Fibroblast of the conjunctiva (primary cell): ENCODE measurements around the gene MSH3.
"Not testable (repeated sequence)": the region's sequence is repeated elsewhere in the genome, so short reads cannot be mapped to it uniquely, and the experiment has no call there.

Source experiments
- DNase-seq: peaks from one replicate; pipeline ENCODE4 v3.0.0-alpha.2; 2010; ENCODE audit warnings: low read depth

MSH3 gene

DNA sequence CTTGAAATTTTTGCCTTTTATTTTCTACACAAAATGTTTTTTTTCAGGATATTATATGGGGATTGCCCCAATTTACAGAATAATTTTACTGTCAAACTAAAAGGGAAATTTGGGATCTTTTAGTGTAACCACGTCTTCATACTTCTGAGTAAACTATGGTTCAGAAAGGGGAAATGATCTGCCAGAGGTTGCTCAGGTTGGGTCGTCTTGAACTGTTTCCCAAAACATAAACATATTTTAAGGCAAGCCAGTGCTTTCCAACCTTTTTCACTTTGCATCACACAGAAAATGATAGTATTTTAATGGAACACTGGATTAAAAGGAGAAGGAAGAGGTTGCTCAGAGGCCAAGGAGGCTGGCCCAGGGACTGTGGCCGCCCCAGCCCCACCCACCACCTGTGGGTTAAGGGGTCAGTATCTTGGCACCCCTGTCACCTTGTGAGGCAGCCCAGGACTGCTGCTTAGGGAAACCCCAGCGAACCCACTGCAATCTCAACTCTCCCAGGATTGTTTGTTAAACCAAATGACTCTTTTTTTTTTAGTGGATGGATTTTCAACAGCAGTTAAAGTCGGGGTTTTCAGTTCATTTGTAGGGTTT, 143.1 kb downstream of the MSH3 start:
- DNase-seq = no peak

- DNase-seq = no peak
Measured at GRCh38 chr5:80798166-80798565, 143.7 kb downstream of the MSH3 start.

DNA sequence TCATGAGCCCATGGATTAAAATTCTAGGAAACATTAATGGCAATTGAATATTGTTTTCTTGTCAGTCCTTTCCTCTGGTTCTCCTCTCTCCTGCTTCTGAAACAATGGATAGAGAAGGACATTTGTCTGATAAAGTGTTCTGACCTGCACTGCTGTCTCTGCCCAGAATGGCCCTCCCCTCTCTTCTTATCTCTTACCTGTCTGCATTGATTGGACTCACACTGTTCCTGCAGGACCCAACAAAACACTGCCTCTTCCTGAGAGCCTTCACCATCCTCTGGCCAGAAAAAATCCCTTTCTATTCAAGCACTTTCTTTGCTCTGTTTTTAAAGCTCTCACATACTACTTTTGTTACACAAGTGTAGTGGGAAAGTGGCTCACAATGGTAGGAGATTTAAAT, 144.2 kb downstream of the MSH3 start:
- DNase-seq = no peak

GRCh38 chr5:80799041-80799440, 144.6 kb downstream of the MSH3 start:
- no peak for DNase-seq

GRCh38 chr5:80799573-80799972, 145.1 kb downstream of the MSH3 start:
- no peak for DNase-seq

GRCh38 chr5:80804332-80804731, 149.9 kb downstream of the MSH3 start:
- no peak for DNase-seq

GRCh38 chr5:80805038-80805437, 150.6 kb downstream of the MSH3 start:
- no peak for DNase-seq

DNA sequence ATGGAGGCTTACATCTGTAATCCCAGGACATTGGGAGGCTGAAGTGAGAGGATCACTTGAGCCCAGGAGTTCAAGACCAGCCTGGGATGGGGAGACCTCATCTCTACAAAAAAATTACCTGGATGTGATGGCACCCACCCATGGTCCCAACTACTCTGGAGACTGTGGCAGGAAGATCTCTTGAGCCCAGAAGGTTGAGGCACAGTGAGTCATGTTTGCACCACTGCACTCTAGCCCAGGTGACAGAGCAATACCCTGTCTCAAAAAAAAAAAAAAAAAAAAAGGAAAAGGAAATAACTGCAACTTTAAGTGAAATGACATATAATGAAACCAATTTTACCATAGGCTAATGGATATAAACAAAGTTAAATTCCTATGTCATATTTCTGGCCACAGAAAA, 152.5 kb downstream of the MSH3 start:
- no peak for DNase-seq

DNA sequence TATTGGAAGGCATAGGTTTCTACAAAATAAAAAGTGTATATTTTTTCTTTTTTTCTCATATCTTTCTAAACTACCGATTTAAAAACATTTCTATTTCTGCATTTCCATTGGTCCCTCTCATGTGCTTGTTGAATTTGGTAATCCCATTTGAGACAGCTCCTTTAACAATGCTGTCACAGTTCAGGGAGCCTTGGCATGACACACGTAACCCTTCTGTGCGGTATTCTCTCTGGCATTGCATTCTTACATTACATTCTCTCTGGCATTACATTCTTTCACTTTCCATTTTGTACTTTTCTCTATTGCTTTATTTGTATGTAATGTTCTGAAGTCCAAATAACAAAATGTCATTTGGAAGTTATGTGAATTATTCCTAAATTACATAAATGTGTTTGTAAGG, 155.0 kb downstream of the MSH3 start:
- no peak for DNase-seq

DNA sequence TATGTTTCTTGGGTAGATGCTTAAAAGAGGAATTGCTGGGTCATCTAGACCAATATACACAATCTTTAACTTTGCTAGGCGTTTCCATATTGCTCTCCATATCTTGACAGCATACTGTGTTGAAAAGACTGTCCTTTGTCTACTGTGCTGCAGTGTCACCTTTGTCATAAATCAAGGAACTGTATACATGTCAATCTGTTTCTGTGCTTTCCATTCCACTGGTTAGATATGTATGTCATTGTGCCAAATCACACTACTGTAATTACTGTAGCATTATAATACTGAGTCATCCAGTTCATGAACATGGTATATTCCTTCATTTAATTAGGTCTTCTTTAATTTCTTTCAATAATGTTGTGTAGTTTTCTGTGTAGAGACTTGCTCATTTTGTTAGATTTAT, 156.0 kb downstream of the MSH3 start:
- no peak for DNase-seq

- DNase-seq = no peak
Measured at GRCh38 chr5:80816590-80816989, 162.1 kb downstream of the MSH3 start.

DNA sequence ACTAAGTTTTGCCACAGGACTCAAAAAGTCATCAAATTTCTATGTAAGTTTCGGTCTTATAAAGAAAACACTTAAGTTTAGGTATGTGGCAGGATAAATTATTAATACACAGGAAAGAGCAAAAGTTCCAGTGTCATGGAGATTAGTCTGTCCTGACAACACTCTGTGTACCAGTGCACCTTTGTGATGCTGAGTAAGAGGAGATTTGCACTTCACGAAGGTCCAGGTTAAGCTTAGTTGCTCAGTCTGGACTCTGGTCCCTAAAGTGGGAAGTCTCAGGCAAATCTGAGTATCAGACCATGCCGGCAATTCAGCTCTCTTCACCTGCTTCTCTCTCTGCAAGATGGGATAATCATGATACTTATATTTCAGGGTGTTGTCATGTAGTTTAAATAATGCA, 166.2 kb downstream of the MSH3 start:
- DNase-seq = no peak

DNA sequence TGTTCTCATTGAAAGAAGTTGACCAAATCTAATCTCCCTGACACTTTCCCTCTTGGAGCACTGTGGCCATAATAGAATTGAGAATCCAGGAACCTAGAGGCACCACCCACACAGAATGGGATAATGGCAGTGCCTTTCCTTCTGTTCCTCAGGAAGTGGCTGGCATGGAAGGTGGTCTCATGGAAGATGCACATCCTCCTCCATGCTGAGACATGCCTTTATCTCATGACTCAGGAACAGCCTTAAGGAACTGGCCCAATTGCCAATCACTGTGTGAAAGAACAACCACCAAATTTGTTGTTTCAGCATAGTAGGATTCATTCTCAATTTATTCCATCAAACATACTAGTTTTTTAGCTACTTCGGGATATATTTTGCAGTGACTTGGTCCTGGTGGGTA, 168.2 kb downstream of the MSH3 start:
- DNase-seq = no peak

- not testable (repeated sequence) for DNase-seq
Measured at GRCh38 chr5:80824159-80824558, 169.7 kb downstream of the MSH3 start.

DNA sequence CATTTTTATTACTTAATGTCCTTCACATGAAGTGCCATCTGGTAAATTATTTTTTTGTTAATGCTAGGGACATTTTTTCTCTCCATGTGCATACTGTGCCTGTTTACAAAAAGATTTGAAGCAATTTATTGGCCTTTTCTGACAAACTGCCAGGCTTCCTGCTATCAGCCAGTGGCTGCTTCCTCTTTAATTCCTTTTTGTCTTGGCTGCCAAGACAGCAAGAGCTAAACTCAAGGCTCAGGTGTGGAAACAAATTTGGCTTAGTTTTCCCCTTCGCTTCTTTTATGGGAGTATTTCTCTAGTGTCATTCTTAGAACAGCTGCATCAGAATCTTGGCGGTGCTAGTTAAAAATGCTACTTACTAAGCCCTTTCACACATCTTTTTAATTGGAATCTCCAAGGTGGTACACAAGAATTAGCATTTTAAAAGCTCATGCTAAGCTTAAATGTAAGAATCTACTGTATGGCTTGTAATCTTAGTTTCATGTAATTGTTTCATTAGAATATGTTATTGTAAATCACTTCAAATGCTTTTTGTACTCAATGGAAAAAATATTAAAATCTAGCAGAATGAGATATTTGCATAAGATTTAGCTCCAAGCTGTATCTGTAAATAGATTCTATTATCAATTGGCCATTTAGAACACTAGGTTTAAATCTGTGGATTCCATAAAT, 171.5 kb downstream of the MSH3 start:
- DNase-seq = no peak

- no peak for DNase-seq
Measured at GRCh38 chr5:80834710-80835109, 180.3 kb downstream of the MSH3 start.

- no peak for DNase-seq
Measured at GRCh38 chr5:80835128-80835527, 180.7 kb downstream of the MSH3 start.

DNA sequence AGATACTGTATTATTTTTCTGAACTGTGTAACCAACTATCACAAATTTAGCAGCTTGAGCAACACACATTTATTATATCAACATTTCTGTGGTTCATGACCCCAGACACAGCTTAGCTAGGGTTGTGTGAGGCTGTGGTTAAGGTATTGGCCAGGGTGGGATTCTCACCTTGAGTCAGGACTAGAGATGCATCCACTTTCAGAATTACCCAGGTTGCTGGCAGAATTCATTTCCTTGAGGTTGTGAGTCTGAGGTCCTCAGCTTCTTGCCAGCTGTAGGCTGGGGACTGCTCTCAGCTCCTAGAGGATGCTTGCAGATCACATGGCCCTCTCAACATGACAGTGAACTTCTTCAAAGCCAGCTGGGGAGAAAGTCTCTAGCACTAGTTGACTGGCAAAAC, 183.2 kb downstream of the MSH3 start:
- no peak for DNase-seq

DNA sequence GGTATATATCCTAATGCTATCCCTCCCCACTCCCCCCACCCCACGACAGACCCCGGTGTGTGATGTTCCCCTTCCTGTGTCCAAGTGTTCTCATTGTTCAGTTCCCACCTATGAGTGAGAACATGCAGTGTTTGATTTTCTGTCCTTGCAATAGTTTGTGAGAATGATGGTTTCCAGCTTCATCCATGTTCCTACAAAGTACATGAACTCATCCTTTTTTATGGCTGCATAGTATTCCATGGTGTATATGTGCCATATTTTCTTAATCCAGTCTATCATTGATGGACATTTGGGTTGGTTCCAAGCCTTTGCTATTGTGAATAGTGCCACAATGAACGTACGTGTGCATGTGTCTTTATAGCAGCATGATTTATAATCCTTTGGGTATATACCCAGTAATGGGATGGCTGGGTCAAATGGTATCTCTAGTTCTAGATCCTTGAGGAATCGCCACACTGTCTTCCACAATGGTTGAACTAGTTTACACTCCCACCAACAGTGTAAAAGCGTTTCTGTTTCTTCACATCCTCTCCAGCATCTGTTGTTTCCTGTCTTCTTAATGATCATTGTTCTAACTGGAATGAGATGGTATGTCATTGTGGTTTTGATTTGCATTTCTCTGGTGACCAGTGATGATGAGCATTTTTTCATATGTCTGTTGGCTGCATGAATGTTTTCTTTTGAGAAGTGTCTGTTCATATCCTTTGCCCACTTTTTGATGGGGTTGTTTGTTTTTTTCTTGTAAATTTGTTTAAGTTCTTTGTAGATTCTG, 186.8 kb downstream of the MSH3 start:
- not testable (repeated sequence) for DNase-seq

GRCh38 chr5:80846422-80846821, 192.0 kb downstream of the MSH3 start:
- DNase-seq = not testable (repeated sequence)

GRCh38 chr5:80850168-80850567, 195.7 kb downstream of the MSH3 start:
- not testable (repeated sequence) for DNase-seq

DNA sequence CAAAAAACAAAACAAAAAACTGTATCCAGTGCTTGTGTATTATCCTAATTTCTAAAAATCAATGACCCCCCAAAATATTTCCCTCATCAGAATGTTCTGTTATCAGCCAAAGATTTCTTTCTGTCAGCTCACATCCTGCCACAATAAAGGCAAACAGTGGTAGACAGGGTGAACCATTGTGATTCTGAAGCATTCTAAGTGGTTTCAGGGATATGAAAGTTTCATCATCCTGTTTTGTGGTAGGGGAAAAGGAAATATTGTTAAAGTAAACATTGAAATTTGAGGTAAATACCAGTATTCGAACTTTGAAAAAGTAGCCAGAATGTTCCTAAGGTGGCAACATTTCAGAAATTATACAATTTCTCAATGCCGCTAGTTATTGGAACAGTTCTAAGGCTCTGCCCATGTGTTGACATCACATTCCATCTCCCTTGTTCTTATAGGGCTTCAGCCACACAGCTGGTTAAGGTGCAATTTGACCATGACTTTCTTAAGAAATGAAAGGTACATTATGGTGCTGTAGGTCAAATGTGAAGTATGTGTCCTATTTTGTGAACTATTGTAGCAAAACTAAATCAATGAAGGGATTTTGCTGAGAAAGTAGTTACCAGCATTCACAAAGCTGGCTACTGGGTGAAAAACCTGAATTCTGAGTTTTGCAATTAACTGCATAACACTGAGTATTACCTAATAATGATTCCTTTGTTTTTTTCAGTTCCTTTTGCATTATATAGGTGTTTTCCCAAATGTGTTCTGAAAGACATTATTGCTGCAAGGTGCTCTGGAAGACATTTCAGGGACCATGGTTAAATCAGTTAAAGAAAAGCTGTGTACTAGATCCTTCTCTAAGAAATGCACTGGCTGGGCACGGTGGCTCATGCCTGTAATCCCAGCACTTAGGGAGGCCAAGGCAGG, 198.1 kb downstream of the MSH3 start:
- no peak for DNase-seq
